Sigmoid colon (tissue), 7 donors: ENCODE results near the gene MBLAC1. TPM values are rescaled to one million over a fixed set of nuclear protein-coding genes. Genes with fewer than 3 reads are reported as not detected.

ENCODE experiments used
- DNase-seq: peaks from one replicate; pipeline ENCODE4 v3.0.0-alpha.2; 2019
- H3K27ac ChIP-seq, 4 donors: fragments of 200-600 bp; sonication (generic); one replicate each; pipeline ENCODE4 v1.5.1; 2016 to 2019; ENCODE audit warnings: mild to moderate bottlenecking in 1 of 4
- H3K27me3 ChIP-seq, 3 donors: fragments of 200-600 bp; sonication (generic); one replicate each; pipeline ENCODE4 v1.5.1; 2019; ENCODE audit warnings: mild to moderate bottlenecking in 1 of 3
- H3K36me3 ChIP-seq, 4 donors: fragments of 200-600 bp; sonication (generic); one replicate each; pipeline ENCODE4 v1.5.1; 2016 to 2019
- H3K4me1 ChIP-seq, 4 donors: fragments of 200-600 bp; sonication (generic); one replicate each; pipeline ENCODE4 v1.5.1; 2017 to 2019
- H3K4me3 ChIP-seq, 4 donors: fragments of 200-600 bp; sonication (generic); one replicate each; pipeline ENCODE4 v1.5.1; 2017 to 2019; ENCODE audit warnings: mild to moderate bottlenecking in 2 of 4, moderate library complexity in 1 of 4
- H3K9me3 ChIP-seq, 4 donors: fragments of 200-600 bp in 3 of 4; sonication (generic) in 3 of 4; one replicate each; pipeline versions ENCODE4 v1.5.1 to v1.6.1; 2013 to 2019
- CTCF ChIP-seq, 4 experiments: fragments of 450-650 bp in 3 of 4; fragments of 200-600 bp in 1 of 4; IDR thresholded peaks; one replicate each; pipeline ENCODE4 v1.5.1; 2016 to 2019; ENCODE audit warnings: antibody characterized with exemption in 4 of 4, mild to moderate bottlenecking in 3 of 4, moderate library complexity in 2 of 4
- EP300 ChIP-seq, 4 donors: sonication (generic); formaldehyde crosslinking; IDR thresholded peaks; one replicate each; pipeline ENCODE4 v1.6.1; 2017; ENCODE audit warnings: antibody characterized with exemption in 4 of 4
- POLR2A ChIP-seq, 2 donors: fragments of 450-650 bp; IDR thresholded peaks; one replicate each; pipeline ENCODE4 v1.6.1; 2016; ENCODE audit warnings: antibody characterized with exemption in 2 of 2, mild to moderate bottlenecking in 2 of 2, moderate library complexity in 2 of 2
- POLR2AphosphoS5 ChIP-seq, 4 donors: sonication (generic); formaldehyde crosslinking; IDR thresholded peaks; one replicate each; pipeline ENCODE4 v1.6.1; 2017; ENCODE audit warnings: antibody characterized with exemption in 4 of 4
- WGBS, 2 donors: extraction: QIAGEN DNeasy Blood & Tissue Kit; methylation state at CpG; one replicate each; pipeline ENCODE4 v1.1.7; 2013; 5-methylcytosine and 5-hydroxymethylcytosine counted together
- intact Hi-C: fragments of 100-400 bp; cut with DNase I; formaldehyde crosslinking; loops from one replicate; pipeline ENCODE4 v1.15.1; 2023
- polyA plus RNA-seq, 3 donors: library from polyadenylated mRNA; stranded (reverse); fragments of 200-250 nt; gene quantifications; one replicate each; pipeline ENCODE4 v1.2.3, GENCODE V29; 2013
- total RNA-seq, 4 donors: library from RNA; depleted of rRNA; stranded (reverse); fragments of >200 nt; gene quantifications; one replicate each; pipeline ENCODE4 v1.1.0, GENCODE V29; 2016
- donor health status: healthy with polysubstance abuse.
- donor health status: Bipolar disorder and iron deficiency.
- donor health status: healthy.

MBLAC1 gene
- total and polyA plus RNA-seq, 7 donors = 1.6 to 5.8 (median 2.9) TPM

DNA sequence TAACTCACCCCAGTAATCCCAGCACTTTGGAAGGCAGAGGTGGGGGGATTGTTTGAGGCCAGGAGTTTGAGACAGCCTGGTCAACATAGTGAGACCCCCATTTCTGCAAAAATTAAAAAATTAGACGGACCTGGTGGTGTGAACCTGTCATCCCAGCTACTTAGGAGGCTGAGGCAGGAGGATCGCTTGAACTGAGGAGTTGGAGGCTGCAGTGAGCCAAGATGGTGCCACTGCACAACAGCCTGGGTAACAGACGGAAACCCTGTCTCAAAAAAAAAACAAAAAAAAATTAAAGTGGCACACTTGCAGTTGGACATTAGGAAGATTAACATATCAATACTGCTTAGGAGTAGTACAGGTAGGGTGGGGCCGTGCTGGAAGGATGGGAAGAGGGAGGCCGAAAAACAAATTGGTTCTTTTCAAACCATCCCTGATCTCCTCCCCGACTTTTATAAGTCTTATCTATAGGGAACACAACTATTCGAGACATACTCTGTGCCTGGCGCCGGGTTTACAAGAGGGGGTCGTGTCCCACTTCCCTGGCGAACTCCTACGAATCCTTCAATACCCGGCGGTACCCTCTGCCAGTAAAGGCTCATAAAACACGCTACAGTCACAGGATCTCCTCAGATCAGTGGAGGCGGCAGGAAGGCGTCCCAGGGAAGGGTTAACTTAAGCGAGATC is 8.2 kb upstream of the MBLAC1 start:
- H3K27me3 ChIP-seq = no peaks in the 10 kb centered on the region
- peak overlapping the region; percentile 84 to 91 (median 88) for H3K27ac ChIP-seq
- H3K4me3 ChIP-seq = peak overlapping the region; percentile 61 to 81 (median 73)
- TF ChIP-seq EP300 (IDR thresholded peaks at IDR 0.05) = no peak
- no peak for TF ChIP-seq POLR2AphosphoS5 (IDR thresholded peaks at IDR 0.05)
- no peak for TF ChIP-seq CTCF (IDR thresholded peaks at IDR 0.05)
- no peak for TF ChIP-seq POLR2A (IDR thresholded peaks at IDR 0.05)
- no peaks in the 10 kb centered on the region for H3K9me3 ChIP-seq
- H3K36me3 ChIP-seq = peaks cover 0 to 14% (median 3%) of the 10 kb centered on the region in 4 donors
- peaks cover 0 to 20% (median 18%) of the 10 kb centered on the region in 4 donors for H3K4me1 ChIP-seq
- intact Hi-C loops = loop anchor here (2.0 kb wide), 1 partner anchor 18 kb away; the partner anchor contains the start of genes AP4M1 and MCM7
- DNase-seq = no peak
- 17 to 21% methylated on average over 18 of the region's 18 CpGs for WGBS, 2 donors

DNA sequence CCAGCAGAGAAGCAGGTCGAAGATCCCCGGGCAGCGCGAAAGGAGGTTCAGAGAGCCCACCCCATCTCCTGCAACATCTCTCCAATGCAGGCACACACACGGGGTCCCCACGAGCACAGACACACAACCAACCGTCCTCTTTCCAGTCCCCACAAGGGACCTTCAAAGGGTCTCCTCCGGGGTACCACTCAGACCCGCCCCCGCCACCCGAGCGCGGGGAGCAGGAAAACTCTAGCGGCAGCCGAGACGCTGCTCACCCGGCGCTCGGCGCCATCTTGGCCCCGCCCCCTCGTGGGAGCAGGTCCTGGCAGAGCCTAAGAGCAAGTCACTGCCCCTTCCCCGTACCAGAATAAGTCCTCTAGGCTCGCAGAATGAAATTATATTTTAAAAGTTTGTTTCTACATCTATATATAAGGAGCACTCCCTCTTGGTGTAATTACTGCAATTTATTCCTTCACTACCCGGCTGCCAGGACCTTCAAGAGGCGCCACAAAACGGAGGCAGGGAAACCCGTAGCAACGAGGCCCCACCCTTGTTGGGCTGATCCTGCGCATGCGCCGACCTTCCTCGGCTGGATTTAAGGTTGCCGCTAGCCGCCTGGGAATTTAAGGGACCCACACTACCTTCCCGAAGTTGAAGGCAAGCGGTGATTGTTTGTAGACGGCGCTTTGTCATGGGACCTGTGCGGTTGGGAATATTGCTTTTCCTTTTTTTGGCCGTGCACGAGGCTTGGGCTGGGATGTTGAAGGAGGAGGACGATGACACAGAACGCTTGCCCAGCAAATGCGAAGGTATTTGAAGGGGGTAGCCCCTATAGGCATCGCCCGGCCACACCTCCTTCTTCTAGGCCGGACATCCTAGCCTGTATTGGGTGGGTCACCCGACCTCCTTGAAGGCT is 7.4 kb upstream of the MBLAC1 start, which contains the start of the genes CNPY4 and TAF6:
Gene CNPY4 (plus strand): TSS at position 563 of the 898 bp plus-strand sequence. CDS start 111 bp downstream, at position 674.
Gene TAF6 (minus strand): TSS at position 287 of the 898 bp plus-strand sequence. CDS start 5,149 bp downstream, outside the sequence.
- H3K9me3 ChIP-seq = no peaks in the 10 kb centered on the region
- peak within 1 kb of the TSS; percentile 84 to 91 (median 88) for H3K27ac ChIP-seq
- peak; percentile 98 for DNase-seq
- no peaks in the 10 kb centered on the region for H3K27me3 ChIP-seq
- peak within 1 kb of the TSS; percentile 61 to 81 (median 73) for H3K4me3 ChIP-seq
- 0% methylated on average over 49 of the region's 49 CpGs for WGBS, 2 donors
- H3K36me3 ChIP-seq = peaks cover 0 to 11% (median 0%) of the 10 kb centered on the region in 4 donors
- peak; percentile 62 to 90 (median 77) for TF ChIP-seq POLR2AphosphoS5 (IDR thresholded peaks at IDR 0.05)
- TF ChIP-seq CTCF (IDR thresholded peaks at IDR 0.05) = peak in 1 of 4 experiments; percentile 13
- TF ChIP-seq POLR2A (IDR thresholded peaks at IDR 0.05) = peak; percentile 49 to 68
- TF ChIP-seq EP300 (IDR thresholded peaks at IDR 0.05) = no peak
- intact Hi-C loops = loop anchor here (2.0 kb wide), 1 partner anchor 19 kb away; the partner anchor contains the start of genes AP4M1 and MCM7
- H3K4me1 ChIP-seq = peaks cover 0 to 20% (median 18%) of the 10 kb centered on the region in 4 donors

DNA sequence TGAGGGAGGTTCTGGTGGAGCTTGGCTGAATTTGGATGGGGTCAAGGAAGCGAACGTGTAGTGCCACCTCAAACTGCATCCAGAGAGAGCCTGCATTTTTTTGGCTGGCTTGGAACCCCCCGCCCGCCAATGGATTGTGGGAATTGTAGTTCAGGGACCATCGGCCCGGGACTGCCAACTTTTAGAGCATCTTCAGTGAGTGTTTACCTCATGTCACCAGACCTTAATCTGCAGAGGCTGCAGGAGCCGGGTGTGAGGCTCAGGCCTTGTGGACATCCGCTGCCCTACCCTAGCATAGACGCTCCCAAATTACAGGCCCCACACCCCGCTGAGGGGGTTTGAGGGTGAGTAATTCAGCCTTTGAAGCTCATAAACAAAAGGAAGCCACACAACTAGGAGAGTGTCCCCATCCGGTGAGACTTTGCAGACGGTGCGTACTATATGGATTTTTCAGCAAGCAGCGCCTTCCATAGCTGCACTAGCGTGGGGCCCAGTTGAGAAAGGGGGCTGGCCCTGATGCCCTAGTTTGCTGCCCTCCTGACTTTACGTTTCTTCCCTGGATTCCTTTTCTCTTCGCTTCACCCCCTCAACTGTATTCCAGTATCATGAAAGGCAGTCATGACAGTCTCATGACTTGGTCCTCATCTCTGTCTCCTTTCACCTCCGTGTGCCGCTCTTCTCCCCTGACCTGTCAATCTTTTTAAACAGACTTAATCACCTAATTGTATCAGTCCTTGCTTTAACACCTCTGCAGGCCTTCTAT is 6.6 kb upstream of the MBLAC1 start:
- intact Hi-C loops = loop anchor here (2.0 kb wide), 1 partner anchor 19 kb away; the partner anchor contains the start of genes AP4M1 and MCM7
- Histone ChIP-seq H3K36me3 (peaks cover 0 to 12% (median 0%) of the 10 kb centered on the region in 4 donors), H3K4me1 (peaks cover 0 to 20% (median 18%) of the 10 kb centered on the region in 4 donors), H3K27me3 (no peaks in the 10 kb centered on the region), H3K9me3 (no peaks in the 10 kb centered on the region), H3K27ac (peak overlapping the region; percentile 84 to 91 (median 88)), H3K4me3 (peak overlapping the region; percentile 61 to 81 (median 73))
- TF ChIP-seq POLR2AphosphoS5 (IDR thresholded peaks at IDR 0.05) = peak in 1 of 4 donors; percentile 40
- TF ChIP-seq POLR2A (IDR thresholded peaks at IDR 0.05) = no peak
- peak; percentile 93 for DNase-seq
- WGBS, 2 donors = 27 to 35% methylated on average over 19 of the region's 19 CpGs

- WGBS, 2 donors = 38 to 58% methylated on average over 1 of the region's 1 CpG
- intact Hi-C loops = no loop called here
- peak overlapping the region in 2 of 4 donors; percentile 74 to 81 for H3K4me3 ChIP-seq
Observed at GRCh38 chr7:100120733-100121036, 6.1 kb upstream of the MBLAC1 start.

More at GRCh38 chr7:100120733-100121036, 6.1 kb upstream of the MBLAC1 start:
- TF ChIP-seq POLR2A (IDR thresholded peaks at IDR 0.05) = no peak
- TF ChIP-seq POLR2AphosphoS5 (IDR thresholded peaks at IDR 0.05) = no peak
- no peak for TF ChIP-seq CTCF (IDR thresholded peaks at IDR 0.05)
- TF ChIP-seq EP300 (IDR thresholded peaks at IDR 0.05) = no peak
- peak overlapping the region; percentile 84 to 91 (median 88) for H3K27ac ChIP-seq
- H3K27me3 ChIP-seq = no peaks in the 10 kb centered on the region
- H3K4me1 ChIP-seq = peaks cover 0 to 24% (median 19%) of the 10 kb centered on the region in 4 donors
- no peaks in the 10 kb centered on the region for H3K9me3 ChIP-seq
- H3K36me3 ChIP-seq = peaks cover 0 to 12% (median 0%) of the 10 kb centered on the region in 4 donors
- DNase-seq = no peak
